HG03060 (cell line): ENCODE data around the gene LRTM2.

Source experiments
- ATAC-seq: cut with Tn5 transposase; IDR thresholded peaks from one replicate; pipeline ENCODE4 v1.9.1; 2021; ENCODE audit warnings: low read depth, moderate number of reproducible peaks; ENCODE audit not compliant: unreplicated experiment

LRTM2 gene

DNA sequence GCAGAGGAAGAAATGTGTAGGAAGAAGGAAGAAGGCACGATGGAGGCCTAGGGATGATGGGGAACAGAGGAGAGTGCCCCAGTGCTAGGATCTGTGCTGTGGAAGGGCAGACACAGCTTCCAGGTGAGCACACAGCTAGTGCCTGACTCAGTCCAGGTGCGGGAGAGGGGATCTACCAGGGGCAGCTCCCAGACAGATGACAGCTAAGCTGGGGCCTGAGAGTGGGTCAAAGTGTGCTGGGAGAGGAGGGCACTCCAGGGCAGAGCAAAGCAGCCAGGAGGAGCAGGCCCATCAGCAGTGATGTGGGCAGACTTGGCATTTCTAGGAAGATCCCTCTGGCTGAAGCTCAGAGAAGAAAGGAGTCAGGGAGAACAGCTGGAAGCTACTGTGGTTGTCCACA, 36.7 kb downstream of the LRTM2 start:
- no peak for ATAC-seq

DNA sequence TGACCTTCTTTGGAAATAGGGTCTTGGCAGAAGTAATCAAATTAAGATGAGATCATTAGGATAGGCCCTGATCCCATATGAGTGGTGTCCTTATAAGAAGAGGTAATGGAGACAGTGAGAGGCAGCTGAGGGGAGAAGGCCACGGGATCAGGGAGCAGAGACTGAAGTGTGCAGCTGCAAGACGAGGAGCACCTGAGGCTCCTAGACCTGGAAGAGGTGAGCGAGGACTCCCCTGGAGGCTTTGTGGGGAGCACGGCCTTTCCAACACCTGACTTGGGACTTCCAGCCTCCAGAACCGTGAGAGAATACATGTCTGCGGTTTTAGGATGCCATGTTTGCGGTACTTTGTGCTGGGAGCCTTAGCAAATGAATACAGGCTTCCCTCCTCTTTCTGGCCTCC, 37.5 kb downstream of the LRTM2 start:
- ATAC-seq, result no peak

DNA sequence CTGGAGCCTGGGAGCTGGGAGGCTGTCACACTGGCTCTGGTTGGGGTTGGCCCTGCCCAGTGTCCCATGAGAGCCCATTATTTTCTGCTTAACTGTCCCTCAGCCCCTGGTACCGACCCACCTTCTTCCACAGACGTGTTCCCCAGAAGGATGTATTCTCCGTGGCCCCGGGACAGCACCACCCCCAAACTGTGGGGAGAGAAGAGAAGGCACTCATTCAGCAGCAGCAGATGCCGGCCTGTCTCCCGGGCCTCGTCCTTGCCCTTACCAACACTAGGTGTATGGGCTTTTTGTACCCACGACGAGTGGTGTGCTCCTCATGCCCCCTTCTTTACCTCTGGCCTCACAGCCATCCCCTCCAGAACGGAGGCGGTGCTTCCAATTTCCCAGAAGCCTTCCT, 38.1 kb downstream of the LRTM2 start:
- no peak for ATAC-seq

DNA sequence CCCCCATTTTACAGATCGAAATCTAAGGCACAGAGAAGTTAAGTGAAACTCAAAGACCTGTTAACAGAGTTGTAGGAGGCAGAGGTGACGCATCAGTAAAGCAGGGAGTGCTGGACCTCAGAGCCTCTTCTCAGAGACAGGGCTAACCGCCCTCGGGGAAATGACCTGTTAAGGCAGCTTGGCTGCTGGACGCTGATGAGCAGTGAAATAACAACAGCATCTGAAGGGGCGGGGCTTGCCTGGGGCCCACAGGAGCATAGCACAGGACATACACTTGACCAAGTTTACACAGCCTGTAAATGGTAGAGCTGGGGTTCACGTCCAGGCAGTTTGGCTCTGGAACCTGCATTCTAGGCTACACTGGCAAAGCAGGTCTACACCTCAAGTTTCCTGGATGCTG, 39.3 kb downstream of the LRTM2 start:
- ATAC-seq, result no peak

DNA sequence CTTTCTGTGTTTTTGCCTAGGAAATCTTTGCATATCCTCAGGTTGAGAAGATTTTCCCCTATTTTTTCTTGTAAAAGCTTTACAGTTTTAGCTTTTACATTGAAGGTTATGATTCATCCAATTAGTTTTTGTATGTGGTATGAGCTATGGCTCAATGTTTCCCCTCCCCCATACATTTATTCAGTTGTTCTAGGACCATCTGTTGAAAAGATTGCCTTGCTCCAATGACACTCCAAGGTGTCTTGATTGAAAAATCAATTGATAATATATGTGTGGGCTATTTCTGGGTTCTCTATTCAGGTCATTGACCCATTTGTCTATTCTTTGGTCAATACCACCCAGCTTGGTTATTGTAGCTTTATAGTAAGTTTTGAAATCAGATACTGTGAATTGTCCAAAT, 42.6 kb downstream of the LRTM2 start:
- no peak for ATAC-seq

DNA sequence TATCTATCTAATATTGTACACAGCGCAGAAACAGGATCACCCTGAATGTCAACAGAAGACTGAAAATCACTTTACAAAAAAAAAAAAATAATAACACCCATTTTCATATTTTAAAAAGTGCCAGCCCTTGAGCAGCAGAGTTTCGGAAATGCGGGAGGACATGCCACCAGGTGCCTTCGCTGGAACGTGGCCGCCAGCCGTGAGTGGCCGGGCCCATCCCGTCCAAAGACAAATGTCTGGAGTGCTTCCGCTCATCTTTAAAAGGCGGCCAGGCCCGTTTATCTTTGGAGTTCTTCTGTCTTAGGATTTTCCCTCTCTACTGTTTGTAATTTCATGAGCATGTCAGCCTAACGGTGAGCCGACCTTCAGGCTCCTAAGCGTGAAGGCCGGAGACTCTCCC, 43.5 kb downstream of the LRTM2 start:
- no peak for ATAC-seq

DNA sequence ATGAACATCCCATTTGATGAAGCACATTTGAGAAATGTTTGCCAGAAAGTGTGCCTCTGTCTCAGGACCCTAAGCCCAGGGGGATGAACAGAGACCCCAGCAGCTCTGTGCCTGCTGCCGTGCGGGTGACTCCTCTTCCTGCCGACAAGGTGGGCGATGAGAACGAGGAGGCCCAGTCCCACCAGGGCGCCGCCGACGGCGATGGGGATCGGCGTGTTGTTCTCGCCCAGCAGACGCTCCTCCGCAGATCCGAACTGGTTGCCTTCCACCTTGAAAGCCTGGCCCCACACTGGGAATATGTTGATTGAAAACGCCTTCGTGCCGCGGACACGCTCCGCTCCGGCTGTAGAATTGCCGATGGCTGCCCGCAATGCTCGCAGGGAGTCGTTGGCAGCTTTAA, 44.1 kb downstream of the LRTM2 start:
- no peak for ATAC-seq

DNA sequence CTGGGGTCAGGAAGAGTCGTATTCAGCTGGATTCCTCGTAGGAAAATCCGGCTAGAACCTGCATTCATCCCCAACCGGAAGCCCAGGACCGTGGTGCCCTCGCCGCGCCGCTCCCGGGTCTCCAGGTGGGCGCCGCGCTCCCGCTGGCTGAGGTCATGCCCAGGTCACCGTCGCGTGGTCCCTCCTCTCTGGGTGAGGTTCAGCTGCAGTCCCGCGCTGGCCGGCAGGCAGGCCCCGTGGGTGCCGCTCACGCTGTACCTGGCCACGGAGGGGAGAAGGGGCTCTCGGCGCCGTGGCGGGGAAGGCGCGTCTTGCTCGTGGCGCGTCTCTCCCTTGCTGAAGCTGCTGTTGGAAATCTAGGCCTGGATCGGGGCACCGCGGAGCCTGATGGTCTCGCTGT, 44.5 kb downstream of the LRTM2 start:
- ATAC-seq, result no peak

DNA sequence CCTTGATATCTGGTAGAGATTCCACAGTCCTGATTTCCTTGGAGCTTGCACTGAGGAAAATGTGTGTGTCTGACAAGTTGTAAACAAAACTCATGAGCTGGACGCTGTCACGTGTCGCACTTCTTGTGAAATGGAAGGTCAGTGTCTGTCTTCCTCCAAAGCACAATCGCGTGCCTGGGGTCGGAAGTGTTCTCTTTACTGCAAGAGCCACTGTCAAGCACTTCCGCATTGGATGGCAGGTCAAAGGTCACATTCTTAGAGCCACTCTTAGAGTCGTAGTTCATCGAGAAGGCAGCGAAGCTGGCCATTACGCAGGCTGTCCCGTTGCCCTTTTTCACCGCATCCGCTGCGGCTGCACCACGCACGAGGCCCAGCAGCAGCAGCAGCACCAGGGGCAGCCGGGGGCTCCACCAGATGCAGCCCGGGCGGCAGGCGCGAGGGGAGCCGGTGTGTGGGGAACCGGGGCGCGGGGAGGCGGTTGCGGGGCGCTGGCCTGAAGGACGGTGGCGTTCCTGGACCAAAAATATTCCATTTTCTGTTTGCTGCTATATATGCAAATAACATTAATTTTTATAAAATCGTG, 45.0 kb downstream of the LRTM2 start:
- ATAC-seq, result no peak

DNA sequence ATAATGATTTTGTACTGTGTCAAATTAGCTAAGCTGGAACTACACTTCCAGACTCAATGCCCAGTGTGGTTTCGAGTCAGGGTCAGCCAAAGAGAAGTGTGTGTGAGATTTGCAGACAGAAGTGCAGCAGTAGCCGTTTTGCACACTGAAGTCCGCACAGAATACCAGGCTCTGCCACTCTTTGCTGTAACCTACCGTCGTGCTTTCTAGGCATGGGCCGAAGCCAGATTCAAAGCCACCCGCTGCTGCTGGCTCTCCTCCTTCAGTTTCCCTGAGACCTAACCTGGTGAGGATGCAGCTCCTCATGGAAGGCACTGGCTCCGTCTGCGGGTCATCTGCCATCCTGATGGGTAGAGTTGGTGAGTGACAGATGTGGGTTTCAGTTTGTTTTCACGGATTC, 48.8 kb downstream of the LRTM2 start:
- ATAC-seq, result no peak

DNA sequence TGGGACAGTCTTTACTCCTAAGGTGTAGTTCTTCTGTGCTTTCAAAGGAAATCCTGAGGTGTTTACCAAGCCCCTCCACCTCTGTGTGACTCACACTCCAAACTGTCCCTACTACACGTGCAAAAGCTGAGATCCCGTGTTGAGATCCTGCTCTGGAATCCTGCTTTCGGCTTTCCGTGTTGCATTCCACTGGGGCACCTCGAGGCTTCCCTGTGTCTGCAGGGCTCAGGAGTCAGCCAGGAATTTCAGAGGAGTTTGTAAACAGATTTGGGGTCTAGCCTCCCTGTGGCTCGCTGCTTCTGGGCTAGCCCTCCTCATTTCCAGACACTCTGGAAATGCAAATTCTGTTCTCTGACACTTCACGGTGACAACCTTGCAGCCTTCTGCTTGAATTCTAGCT, 49.7 kb downstream of the LRTM2 start:
- ATAC-seq, result no peak

DNA sequence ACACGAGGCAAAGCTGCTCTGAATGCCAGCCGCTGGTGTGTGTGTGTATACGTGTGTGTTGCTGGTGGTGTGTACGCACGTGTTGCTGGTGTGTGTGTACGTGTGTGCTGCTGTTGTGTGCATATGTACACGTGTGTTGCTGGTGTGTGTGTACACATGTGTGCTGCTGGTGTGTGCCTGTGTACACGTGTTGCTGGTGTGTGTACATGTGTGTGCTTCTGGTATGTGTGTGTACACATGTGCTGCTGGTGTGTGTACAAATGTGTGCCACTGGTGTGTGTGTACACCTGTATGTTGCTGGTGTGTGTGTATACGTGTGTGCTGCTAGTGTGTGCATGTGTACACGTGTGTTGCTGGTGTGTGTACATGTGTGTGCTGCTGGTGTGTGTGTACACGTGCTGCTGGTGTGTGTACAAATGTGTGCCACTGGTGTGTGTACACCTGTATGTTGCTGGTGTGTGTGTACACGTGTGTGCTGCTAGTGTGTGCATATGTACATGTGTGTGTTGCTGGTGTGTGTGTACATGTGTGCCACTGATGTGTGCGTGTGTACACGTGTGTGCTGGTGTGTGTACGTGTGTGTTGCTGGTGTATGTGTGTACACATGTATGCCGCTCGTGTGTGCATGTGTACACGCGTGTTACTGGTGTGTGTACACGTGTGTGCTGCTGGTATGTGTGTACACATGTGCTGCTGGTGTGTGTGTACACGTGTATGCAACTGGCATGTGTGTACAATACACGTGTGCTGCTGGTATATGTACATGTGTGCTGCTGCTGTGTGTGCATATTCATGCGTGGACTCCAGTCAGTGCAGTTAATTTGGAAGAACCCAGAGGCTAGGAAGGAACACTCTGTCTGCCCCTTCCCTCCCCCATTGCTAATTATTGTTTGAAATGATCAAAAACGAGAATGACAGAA, 50.9 kb downstream of the LRTM2 start:
- no peak for ATAC-seq

DNA sequence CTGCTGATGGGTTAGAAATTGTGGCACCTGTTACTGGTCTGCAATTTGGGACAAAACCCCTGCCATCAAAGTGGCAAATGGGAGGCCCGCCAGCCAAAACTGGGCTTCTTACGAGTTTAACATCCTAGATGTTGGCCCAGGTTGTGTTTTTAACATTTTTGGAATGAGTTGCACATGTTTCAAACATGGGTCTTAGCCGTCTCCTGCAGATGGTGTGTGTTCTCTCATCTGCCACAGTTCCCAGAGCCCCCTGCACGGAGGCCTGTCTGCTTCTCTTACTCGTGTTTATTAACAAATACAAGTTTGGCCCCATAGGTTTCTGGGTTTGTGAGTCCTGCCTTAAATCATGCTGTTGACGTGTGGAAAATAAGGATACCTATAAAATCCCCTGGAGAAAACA, 51.6 kb downstream of the LRTM2 start:
- no peak for ATAC-seq

DNA sequence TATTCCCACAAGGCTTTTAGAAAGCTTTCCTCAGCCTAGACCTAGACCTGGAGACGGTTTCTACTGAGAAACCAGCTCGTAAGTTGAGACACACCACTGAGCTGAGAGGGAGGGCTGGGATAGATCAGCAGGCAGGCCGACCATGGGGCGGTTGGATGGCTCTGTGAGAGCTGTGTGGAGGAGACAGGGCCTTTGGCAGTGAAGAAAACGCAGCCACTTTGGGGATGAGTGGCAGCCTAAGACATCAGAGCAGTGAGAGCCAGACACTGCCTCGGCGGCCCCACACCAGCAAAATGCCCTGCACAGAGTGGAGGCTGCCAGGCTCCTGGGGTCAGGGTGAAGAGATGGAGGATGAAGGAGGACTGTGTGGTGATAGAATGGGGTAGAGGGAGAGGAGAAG, 52.1 kb downstream of the LRTM2 start:
- no peak for ATAC-seq

DNA sequence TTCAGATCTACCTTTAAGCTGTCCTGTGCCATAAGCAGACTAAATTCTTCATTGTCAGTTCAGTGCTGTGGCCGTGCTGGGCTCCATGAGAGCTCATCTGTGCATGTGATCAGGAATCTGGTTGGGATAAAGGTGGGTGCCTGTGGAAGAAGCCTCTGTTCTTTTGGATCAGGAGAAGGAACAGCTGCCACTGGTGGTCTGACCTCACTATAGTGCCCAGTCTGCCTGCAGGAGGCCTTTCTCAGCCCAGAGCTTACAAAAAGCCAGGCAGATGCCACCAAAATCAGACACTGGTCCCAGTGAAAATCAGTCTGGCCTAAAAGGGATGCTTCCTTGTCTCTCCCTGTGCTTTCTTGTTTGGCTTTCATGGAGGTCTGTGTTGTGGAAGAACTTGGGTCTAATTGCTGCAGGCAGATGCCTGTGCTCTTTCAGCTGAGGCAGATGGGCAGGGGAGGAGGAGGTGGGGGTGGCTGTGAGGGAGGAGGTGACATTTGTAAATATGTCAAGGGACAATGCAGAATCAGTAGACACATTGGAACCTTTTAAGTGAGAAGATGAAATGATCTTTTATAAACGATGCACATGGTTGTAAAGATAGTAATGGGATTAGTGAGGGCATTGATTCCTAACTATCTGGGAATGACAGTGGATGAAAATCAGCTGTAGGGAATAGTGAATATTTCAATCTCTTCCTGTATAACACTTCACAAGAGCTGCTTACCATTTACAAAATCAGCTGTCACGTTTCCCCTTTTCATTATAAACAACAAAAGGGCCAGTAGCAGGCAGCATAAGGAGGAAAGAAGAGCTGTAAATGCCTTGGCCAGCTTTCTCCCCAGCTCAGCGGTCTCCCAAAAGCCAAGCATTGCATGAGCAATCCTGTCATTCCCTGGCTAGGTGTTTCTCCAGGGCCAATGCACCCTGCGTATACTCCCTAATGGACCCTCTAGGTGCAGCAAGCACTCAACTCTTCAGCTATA, 53.5 kb downstream of the LRTM2 start:
- ATAC-seq, result no peak

DNA sequence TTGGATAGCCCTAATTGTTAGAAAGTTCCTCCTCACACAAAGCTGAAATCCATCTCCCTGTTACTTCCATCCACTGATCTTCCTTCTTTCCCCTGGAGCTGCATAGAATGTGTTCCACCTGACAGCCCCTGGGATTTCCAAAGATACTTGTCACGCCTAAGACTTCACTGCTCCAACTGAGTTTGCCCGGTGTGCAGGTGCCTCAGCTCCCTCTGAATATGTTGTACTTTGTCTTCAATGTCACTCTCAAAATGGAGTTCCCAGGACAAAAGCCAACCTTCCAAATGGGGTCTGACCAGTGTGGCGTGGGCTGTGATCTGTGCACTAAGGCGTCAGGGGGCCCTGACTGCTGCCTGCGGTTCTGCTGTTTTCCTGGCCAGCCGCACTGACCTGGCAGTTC, 55.2 kb downstream of the LRTM2 start:
- no peak for ATAC-seq

DNA sequence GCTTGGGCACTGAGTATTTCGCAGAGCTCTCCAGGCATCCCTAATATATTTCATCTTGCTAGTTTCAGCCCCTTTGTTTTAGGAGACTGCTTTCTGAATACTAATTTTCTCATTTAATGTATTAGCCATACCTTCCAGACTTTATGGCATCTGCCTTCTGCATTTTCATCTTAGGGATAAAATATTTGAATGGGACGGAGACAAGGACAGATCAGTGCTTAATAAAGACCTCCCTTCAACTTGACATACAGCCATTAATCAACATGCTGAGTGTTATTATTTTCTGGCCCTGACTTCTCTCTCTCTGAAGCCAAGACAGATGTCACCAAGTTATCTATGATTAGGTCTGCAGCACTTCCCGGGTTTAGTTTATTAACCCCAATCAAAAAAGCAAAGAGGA, 55.7 kb downstream of the LRTM2 start:
- ATAC-seq, result no peak

DNA sequence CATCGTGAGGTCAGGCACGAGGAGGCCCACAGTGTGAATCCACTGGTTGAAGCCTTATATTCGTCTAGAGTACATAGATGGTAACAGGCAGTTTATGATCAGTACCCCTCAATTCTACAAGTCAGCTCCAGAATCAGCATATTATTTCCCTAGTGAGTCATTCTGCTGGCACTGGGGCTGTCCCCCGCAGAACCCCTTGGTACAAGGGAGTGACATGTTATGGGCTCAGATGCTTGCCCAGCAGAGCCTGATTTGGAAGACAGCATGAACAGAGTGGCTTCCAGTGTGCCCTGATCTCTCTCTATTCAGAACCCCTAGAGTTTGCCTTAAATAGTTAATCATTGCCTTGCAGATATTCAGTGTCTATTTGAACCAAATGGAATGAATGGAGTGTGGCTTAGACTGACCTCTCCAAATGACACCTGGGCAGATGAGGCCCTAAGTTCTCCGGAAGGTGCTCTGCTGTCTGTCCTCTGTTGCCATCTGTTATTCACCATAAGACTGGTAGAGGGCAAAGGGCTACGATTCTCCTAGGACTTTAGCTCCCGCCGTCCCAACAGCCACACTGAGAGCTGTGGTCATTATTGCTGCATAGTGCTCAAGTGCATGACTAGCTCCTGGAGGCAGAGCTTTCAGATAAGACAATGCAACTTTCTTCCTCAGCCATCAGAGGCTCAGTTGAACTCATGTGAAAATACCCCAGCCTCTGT, 57.0 kb downstream of the LRTM2 start:
- no peak for ATAC-seq

DNA sequence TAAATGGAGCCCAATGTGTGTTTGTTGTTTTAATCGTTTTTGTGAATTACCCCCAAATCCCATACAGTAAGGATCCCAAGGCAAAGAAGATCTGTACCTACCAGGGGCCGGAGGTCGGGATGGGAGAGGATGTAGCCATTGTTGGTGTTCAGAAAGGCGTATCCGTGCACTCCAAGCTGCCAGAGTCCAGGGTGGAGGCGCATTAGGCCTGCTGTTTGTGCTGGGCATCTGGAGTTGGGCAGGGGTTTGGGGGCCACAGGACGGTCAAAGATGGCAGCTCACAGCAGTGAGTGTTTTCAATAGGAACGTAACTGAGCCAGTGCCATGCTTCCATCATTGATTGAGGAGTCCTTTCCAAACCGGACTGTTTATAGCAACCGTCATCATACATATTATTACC, 57.8 kb downstream of the LRTM2 start:
- ATAC-seq, result no peak

DNA sequence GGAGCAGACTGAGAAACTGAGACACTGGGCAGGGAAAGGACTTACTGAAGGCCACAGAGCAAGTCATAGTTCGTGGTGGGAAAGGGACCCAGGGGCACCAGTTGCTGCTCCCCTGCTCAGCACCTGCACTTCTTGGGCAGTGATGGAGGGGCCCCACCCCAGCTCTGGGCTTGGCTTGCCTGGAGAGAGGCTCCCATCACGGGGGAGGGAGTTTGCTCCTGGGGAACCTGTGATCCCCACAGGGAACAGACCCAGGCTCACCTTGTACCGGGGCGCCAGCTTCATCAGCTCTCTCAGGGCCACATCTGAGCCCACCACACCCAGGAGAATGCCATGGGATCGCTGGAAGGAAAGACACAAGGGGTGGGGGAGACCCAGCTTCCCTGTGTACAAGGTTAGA, 58.3 kb downstream of the LRTM2 start:
- ATAC-seq, result no peak

DNA sequence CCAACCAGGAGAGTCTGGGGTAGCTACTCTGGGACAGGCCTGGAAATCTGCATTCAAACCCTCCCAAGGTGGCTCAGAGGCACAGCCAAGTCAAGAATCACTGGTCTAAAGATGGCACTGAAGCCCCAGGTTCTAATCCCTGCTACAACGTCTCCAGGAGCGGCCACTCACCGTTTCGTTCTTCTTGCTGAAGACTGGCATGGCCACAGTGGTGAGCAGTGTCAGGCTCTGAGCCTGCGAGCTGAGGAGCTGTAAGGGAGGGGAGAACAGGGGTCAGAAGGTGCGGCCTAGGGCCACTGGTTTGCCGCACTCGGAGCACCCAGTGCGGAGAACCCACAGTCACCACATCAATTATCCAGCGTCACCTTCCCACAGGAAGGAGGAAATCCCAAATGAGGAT, 59.3 kb downstream of the LRTM2 start:
- no peak for ATAC-seq
